SHP77 treated with DMSO at 0.1 percent for 48 hours (cell line): ENCODE results near the gene PACRGL.
"Not testable (repeated sequence)": the region's sequence is repeated elsewhere in the genome, so short reads cannot be mapped to it uniquely, and the experiment has no call there.

Experiments
- DNase-seq: peaks from one replicate; lab custom pipeline; 2025; lab: John Stamatoyannopoulos, UW

The PACRGL gene

GRCh38 chr4:20723463-20723862 lies 23.2 kb downstream of the PACRGL start:
- no peak for DNase-seq

DNA sequence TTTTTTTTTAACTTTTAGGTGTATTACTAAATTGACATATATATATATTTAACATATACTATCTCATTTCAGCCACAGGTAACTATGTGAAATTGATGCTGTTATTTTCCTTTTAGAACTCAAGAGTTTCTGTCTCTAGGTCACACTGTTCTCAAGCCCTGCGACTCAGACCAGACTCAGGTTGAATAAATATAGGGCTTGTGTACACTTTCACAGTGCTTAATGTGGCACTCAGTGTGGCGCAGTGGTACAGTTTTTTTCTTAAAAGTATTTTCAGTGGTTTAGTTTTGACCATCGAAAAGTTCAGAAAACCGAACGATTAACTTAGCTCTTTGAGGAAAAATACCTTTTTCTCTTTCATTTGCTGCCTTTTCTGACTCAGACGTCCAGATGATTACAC lies 24.7 kb downstream of the PACRGL start:
- DNase-seq: no peak

DNA sequence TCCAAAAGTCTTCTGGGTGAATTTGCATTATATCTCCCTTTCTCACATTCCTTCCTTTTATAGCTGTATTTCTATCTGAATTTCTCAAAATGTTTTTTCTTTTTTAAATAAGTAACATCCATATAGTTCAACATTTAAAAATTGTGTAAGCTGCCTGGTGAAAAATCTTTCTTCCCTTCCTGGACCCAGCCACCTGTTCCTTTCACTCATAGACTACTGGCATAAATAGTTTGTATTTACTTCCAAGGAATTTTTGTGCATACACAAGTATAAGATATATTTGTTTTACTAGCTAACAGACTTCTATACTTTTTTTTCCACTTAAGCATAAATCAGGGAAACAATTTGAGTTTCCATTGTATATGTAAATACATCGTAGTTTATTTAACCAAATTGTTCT lies 35.7 kb downstream of the PACRGL start:
- DNase-seq: no peak

GRCh38 chr4:20746000-20746399 lies 45.7 kb downstream of the PACRGL start:
- DNase-seq: not testable (repeated sequence)

DNA sequence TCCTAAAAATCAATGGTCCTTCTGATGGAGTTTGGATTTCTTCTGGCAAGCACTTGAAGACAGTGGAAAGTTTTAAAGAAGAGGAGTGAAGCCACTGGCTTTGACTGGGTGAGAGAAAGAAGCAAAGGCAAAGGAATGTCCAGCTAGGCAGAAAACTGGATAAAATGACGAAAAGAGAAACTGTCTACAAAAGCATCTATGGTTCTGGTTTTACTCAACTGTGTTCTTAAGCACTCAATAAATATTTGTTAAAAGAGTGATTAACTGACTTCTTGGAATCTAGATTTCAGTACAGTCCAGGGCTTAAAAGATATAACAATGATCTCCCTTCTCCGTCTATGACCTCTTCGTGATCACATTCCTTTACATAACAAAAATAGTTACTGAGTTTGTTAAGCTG lies 52.4 kb downstream of the PACRGL start:
- DNase-seq: no peak

DNA sequence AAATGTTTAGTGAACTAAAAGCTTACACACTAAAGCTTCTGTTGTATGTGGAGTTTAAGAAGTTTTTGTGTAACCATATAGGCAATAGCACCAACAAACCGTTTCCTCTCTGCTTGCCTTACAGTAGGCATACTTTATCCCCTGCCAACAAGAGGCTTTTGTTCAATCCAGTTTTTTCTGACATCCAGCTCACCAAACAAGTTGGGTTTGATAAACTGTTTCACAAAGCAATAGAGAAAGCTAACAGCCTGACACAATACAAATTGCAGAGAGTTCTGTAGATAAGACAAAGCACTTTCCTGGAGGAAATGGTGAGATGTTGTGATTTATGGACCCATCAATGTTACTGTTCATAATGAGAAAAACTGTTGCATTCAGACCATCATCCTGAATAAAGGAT lies 53.8 kb downstream of the PACRGL start:
- no peak for DNase-seq

DNA sequence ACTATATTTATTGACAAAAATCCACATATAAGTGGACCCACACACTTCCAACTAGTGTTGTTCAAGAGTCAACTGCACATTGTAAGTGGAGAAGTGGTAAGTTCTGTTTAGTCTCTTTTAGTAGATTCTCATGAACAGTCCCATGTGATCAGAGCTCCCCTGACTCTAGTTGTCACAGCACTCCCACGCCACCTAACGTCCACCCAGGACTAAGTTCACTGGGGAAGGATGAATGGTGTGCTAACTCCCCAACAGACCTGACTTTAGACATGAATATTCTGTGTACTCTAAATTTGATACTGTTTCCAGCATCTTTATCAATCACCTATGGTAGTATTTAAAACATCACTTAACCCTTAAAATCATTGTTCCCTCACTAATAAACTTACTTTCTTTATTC lies 59.8 kb downstream of the PACRGL start:
- DNase-seq: no peak

GRCh38 chr4:20761382-20761781 lies 61.1 kb downstream of the PACRGL start:
- DNase-seq: no peak

- DNase-seq: no peak
Observed at GRCh38 chr4:20761826-20762225, 61.6 kb downstream of the PACRGL start.

DNA sequence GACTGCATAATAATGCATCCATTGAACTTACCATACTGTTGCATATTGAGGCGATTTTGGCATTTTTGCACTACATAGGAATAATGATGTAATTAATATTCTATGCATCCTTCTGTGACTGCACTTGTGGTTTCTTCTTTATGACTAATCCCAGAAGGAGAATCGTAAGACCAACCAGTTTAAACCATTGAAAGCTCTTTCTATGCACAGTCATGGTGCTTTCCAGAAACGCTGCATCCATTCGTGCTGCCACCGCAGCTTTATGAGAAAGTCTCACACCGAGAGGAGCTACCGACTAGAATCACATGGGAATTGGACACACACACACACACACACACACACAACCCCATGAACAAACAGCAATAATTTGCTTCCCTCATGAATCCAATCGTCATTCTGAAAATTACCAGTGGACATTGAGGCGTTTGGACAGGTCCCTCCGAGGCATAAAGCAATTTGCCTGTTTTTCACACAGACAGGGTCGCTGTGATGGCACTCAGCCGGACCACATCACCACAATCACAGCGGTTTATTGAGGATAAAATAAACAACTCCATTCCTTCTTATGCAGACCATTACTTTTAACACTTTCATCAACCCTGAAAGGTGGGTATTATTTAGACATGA lies 64.2 kb downstream of the PACRGL start:
- DNase-seq: no peak

DNA sequence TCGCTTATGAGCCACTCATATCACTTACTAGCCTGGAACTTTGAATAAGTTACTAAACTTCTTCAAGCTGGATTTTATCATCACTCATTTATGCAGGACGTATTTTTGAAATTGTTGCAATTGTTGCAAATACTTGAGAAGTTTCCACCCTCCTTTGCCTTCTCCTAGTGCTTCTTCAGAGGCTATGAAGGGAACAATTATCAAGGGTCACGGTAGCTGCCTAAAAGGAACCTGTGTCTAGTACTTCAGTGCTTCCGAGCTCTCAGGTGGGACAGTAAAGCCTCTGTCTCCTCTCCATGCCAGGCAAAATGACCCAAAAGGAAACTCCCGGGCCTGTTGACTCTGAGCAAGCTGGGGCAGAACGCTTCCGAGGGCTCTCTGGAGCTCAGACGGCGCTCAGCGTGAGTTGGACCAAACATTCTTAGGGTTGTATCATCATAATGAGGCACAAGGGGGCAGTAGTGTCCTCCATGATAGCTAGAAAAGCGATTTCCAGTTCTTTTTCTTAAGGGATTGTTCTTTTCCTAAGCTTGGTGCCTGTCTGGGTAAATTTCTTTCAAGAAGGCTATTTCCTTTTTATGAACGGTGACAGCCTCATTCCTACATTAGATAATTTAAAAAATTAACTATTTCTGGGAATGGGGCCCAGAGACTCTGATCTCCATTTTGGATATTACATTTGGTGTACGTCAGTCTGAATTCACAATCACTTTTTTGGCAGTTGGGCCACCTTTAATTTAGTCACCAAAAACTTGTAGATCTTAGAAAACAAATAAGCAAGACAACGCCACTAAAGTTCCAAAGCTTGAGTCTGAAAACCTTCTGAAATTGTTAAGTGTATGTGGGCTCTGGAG lies 73.1 kb downstream of the PACRGL start:
- peak; percentile 1 for DNase-seq

DNA sequence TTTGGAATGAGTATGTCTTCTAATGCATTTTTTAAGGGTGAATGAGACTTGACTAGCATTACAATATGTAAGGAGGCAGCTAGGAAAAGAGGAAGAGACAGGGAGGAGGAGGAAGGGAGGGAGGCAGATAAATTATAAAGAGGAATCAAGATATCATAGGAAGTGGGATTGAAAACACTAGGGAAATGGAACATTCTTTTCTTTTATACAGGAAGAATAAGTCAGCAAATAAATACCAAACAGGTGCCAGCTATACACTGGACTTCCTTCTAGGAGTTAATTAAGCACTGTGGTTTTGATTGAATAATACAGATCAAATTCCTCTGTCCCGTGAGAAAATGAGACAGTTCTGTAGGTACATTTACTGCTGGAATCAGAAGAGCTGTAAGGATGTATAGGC lies 78.6 kb downstream of the PACRGL start:
- no peak for DNase-seq

- not testable (repeated sequence) for DNase-seq
Observed at GRCh38 chr4:20783134-20783533, 82.9 kb downstream of the PACRGL start.

DNA sequence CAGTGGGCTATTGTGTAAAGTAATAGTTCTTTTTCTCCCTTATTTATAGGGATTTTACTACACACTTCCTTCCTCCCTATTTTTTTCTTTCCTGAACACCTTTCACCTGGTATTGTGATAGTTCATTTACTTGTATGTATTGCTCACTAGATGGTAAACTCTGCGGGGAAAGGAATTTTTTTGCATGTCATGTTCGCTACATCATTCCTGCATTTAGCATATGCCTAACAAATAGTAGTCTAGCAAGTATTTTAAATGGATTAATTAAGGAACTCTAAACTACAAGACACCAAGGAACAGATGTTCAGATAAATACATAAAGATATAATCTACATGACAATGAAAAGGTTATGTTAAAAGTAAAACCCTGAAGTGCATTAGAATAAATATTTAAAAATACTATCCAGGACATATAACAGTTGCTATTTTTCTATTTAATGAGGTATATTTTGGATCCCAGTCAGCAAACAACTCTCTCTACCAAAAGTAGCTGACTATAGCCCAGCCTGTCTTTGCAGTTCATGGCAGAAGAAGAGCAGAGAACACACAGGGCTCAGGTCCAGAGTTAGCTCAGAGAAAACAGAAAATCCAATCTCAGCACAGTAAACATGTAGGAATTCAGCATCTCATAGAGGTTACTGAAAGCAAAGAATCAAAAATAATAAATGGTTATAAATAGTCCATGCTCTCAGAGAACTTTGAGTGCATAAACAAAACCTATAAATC lies 87.8 kb downstream of the PACRGL start:
- DNase-seq: no peak
